Nephron (organoid): ENCODE data around the gene FREM1.

Experiments used
- H3K27ac Mint-ChIP-seq, 3 experiments: 2 replicates each; pipeline ENCODE4 v1.8.0; 2020; ENCODE audit warnings: mixed read lengths in 3 of 3, mild to moderate bottlenecking in 2 of 3, moderate library complexity in 1 of 3
- H3K27me3 Mint-ChIP-seq: 2 replicates; pipeline ENCODE4 v1.8.0; 2021; ENCODE audit warnings: low read depth, mild to moderate bottlenecking, moderate library complexity, mixed read lengths
- H3K36me3 Mint-ChIP-seq: 2 replicates; pipeline ENCODE4 v1.8.0; 2020; ENCODE audit warnings: low read depth, mixed read lengths
- H3K4me1 Mint-ChIP-seq: 2 replicates; pipeline ENCODE4 v1.8.0; 2020; ENCODE audit warnings: mixed read lengths
- H3K4me3 Mint-ChIP-seq, 3 experiments: 2 replicates each; pipeline ENCODE4 v1.8.0; 2020; ENCODE audit warnings: mild to moderate bottlenecking in 3 of 3, mixed read lengths in 3 of 3, moderate library complexity in 2 of 3
- H3K9me3 Mint-ChIP-seq: 2 replicates; pipeline ENCODE4 v1.8.0; 2020; ENCODE audit warnings: mixed read lengths
- TF ChIP-seq, protein P1 (sequence below), 3 experiments: fragments of 200-600 bp; sonication (generic); IDR thresholded peaks; one replicate each; pipeline ENCODE4 v1.5.0; 2021; ENCODE audit warnings: antibody characterized with exemption in 3 of 3; ENCODE audit not compliant: unreplicated experiment in 3 of 3

The FREM1 gene

DNA sequence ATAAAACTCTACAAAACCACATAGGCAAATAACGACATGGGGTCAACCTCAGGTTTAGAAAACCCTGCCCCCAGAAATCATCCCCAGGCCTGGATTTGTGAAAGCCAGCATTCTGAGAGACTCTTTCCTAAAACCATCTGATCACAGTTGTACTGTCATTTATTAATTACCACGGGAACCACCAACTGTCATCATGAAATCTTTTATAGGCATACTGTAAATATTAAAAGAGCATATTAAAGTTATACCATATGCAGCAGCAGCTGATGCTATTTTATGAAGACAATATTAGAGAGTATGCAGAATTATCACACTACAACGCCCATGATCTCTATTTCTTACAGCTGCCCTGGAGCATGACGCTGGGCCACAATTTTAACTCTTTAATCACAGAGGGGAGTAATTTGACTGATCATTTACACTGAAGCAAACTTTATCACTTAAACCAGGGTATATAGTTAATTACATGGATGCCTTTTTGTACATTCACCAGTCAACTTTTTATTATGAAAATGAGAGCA lies 208.0 kb downstream of the FREM1 start:
- Mint-ChIP-seq H3K36me3 (peaks cover 23% of the 10 kb centered on the region), H3K4me1 (peaks cover 6% of the 10 kb centered on the region), H3K27me3 (no peaks in the 10 kb centered on the region), H3K4me3 (no peak overlapping the region), H3K9me3 (peaks cover 23% of the 10 kb centered on the region), H3K27ac (no peak overlapping the region)
- TF ChIP-seq, protein P1, sequence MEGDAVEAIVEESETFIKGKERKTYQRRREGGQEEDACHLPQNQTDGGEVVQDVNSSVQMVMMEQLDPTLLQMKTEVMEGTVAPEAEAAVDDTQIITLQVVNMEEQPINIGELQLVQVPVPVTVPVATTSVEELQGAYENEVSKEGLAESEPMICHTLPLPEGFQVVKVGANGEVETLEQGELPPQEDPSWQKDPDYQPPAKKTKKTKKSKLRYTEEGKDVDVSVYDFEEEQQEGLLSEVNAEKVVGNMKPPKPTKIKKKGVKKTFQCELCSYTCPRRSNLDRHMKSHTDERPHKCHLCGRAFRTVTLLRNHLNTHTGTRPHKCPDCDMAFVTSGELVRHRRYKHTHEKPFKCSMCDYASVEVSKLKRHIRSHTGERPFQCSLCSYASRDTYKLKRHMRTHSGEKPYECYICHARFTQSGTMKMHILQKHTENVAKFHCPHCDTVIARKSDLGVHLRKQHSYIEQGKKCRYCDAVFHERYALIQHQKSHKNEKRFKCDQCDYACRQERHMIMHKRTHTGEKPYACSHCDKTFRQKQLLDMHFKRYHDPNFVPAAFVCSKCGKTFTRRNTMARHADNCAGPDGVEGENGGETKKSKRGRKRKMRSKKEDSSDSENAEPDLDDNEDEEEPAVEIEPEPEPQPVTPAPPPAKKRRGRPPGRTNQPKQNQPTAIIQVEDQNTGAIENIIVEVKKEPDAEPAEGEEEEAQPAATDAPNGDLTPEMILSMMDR (IDR thresholded peaks at IDR 0.05; ENCODE audit: unreplicated experiment in 3 of 3): no peak

GRCh38 chr9:14693251-14693861 lies 216.9 kb downstream of the FREM1 start, which contains the start of gene ZDHHC21:
TSS of gene ZDHHC21 (minus strand) at chr9:14693432. CDS start at chr9:14674340, 19,092 bp downstream.
- TF ChIP-seq, protein P1 (IDR thresholded peaks at IDR 0.05; ENCODE audit: unreplicated experiment in 3 of 3): no peak
- Mint-ChIP-seq H3K27ac (peak within 1 kb of the TSS; percentile 95 to 98 (median 97)), H3K4me1 (peaks cover 22% of the 10 kb centered on the region), H3K4me3 (peak within 1 kb of the TSS; percentile 97 to 98 (median 98)), H3K36me3 (peaks cover 10% of the 10 kb centered on the region), H3K27me3 (no peaks in the 10 kb centered on the region), H3K9me3 (no peaks in the 10 kb centered on the region)

DNA sequence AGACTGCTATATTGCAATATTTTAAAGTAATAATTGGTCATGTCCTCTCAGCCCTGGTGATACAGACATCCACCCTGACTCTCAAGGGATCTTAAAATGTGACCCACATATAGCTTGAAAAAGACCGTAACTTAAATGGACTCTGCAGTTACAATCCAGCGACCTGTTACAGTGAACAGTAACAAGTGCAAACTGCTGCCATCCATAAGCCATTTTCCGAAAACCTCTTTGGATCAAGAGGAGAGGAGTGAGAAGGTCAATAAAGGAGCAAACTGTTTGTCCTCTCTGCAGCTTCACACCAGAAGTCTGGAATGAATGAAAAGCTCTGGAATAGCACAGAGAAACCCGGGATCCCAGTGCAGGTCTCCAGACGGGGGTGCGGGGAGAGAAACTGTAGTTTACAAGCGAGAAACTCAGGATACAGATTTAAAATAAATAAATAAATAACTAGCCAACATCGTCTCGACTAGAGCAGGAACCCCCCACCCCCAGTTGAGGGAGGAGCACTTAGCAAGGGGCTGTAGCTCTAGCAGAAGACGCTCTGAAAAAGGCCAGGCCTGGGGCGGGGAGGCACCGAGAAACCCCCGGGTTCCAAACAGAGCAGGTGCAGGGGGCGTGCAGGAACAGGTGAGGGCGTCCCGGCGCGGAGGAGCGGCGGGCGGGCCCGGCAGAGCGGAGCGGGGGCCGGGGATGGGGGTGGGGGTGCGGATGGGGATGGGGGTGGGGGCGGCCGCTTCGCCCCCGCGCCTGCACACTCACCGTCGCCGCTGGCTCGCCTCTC lies 217.6 kb downstream of the FREM1 start:
- peak overlapping the region; percentile 86 to 97 (median 95) for H3K27ac Mint-ChIP-seq
- no peaks in the 10 kb centered on the region for H3K9me3 Mint-ChIP-seq
- peaks cover 15% of the 10 kb centered on the region for H3K36me3 Mint-ChIP-seq
- TF ChIP-seq, protein P1 (IDR thresholded peaks at IDR 0.05; ENCODE audit: unreplicated experiment in 3 of 3): no peak
- H3K27me3 Mint-ChIP-seq: no peaks in the 10 kb centered on the region
- peaks cover 22% of the 10 kb centered on the region for H3K4me1 Mint-ChIP-seq
- peak overlapping the region; percentile 97 to 98 (median 98) for H3K4me3 Mint-ChIP-seq

- Mint-ChIP-seq H3K36me3 (peaks cover 29% of the 10 kb centered on the region), H3K27ac (no peak overlapping the region), H3K4me3 (peak overlapping the region; percentile 6 to 77 (median 55)), H3K4me1 (peaks cover 22% of the 10 kb centered on the region), H3K9me3 (no peaks in the 10 kb centered on the region), H3K27me3 (no peaks in the 10 kb centered on the region)
- TF ChIP-seq, protein P1 (IDR thresholded peaks at IDR 0.05; ENCODE audit: unreplicated experiment in 3 of 3): no peak
These were observed 219.1 kb downstream of the FREM1 start for GRCh38 chr9:14690948-14691730.

DNA sequence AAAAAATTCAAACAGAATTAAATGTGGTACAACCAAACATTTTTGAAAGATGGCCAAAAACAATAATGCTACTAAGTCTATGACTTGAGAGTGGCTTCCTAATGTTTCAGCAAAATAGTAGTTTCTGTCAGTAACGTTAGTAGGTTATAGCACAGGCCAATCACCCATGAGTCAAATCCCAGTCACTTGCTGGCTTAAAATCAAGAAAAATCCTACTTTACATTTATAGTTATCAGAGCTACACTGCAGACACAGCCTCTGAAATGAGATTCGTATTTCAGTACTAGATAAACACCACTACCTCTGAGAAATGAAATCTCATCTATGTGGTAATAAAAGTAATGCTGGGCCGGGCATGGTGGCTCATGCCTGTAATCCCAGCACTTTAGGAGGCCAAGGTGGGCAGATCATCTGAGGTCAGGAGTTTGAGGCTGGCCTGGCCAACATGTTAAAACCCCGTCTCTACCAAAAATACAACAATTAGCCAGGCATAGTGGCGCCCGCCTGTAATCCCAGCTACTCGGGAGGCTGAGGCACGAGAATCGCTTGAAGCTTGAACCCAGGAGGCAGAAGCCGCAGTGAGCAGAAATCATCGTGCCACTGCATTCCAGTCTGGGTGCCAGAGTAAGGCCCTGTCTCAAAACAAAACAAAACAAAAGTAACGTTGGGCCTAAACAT lies 223.0 kb downstream of the FREM1 start:
- TF ChIP-seq, protein P1 (IDR thresholded peaks at IDR 0.05; ENCODE audit: unreplicated experiment in 3 of 3): no peak
- Mint-ChIP-seq H3K9me3 (peaks cover 4% of the 10 kb centered on the region), H3K27me3 (no peaks in the 10 kb centered on the region), H3K4me3 (no peak overlapping the region), H3K4me1 (peaks cover 10% of the 10 kb centered on the region), H3K36me3 (peaks cover 50% of the 10 kb centered on the region), H3K27ac (no peak overlapping the region)
